ENCODE data around the gene ITSN2.
"Not testable (repeated sequence)": the region's sequence is repeated elsewhere in the genome, so short reads cannot be mapped to it uniquely, and the experiment has no call there.

ITSN2 gene

GRCh38 chr2:24206714-24207113 lies 153.6 kb downstream of the ITSN2 start:
- Histone ChIP-seq H3K9me3 (ENCODE audit: insufficient read depth, low read depth, low read length) (no peaks in the 10 kb centered on the region), H3K27ac (ENCODE audit: low read length) (no peak overlapping the region), H3K9ac (ENCODE audit: low read depth, low read length) (no peak overlapping the region), H3K4me3 (ENCODE audit: low read length) (no peak overlapping the region), H3K36me3 (ENCODE audit: insufficient read depth, low read depth, low read length) (no peaks in the 10 kb centered on the region), H3K27me3 (ENCODE audit: insufficient read depth, low read length) (no peaks in the 10 kb centered on the region), H3K4me1 (ENCODE audit: insufficient read depth, low read length) (no peaks in the 10 kb centered on the region)

- H3K27me3 ChIP-seq (ENCODE audit: insufficient read depth, low read length) = no peaks in the 10 kb centered on the region
- H3K4me3 ChIP-seq (ENCODE audit: low read length) = no peak overlapping the region
- no peak overlapping the region for H3K9ac ChIP-seq (ENCODE audit: low read depth, low read length)
- no peaks in the 10 kb centered on the region for H3K36me3 ChIP-seq (ENCODE audit: insufficient read depth, low read depth, low read length)
- no peak overlapping the region for H3K27ac ChIP-seq (ENCODE audit: low read length)
- no peaks in the 10 kb centered on the region for H3K9me3 ChIP-seq (ENCODE audit: insufficient read depth, low read depth, low read length)
- H3K4me1 ChIP-seq (ENCODE audit: insufficient read depth, low read length) = no peaks in the 10 kb centered on the region
These were observed 154.1 kb downstream of the ITSN2 start for GRCh38 chr2:24206242-24206641.

- no peak overlapping the region for H3K9ac ChIP-seq (ENCODE audit: low read depth, low read length)
- no peaks in the 10 kb centered on the region for H3K36me3 ChIP-seq (ENCODE audit: insufficient read depth, low read depth, low read length)
- H3K27ac ChIP-seq (ENCODE audit: low read length) = no peak overlapping the region
These were observed 155.2 kb downstream of the ITSN2 start for GRCh38 chr2:24205131-24205530.

GRCh38 chr2:24204505-24204904 lies 155.8 kb downstream of the ITSN2 start:
- H3K36me3 ChIP-seq (ENCODE audit: insufficient read depth, low read depth, low read length) = no peaks in the 10 kb centered on the region
- H3K9ac ChIP-seq (ENCODE audit: low read depth, low read length) = no peak overlapping the region

More at GRCh38 chr2:24205131-24205530, 155.2 kb downstream of the ITSN2 start:
- Histone ChIP-seq H3K27me3 (ENCODE audit: insufficient read depth, low read length) (no peaks in the 10 kb centered on the region), H3K4me3 (ENCODE audit: low read length) (no peak overlapping the region), H3K4me1 (ENCODE audit: insufficient read depth, low read length) (no peaks in the 10 kb centered on the region), H3K9me3 (ENCODE audit: insufficient read depth, low read depth, low read length) (no peaks in the 10 kb centered on the region)

GRCh38 chr2:24203787-24204150 lies 156.6 kb downstream of the ITSN2 start:
- no peak overlapping the region for H3K9ac ChIP-seq (ENCODE audit: low read depth, low read length)
- no peaks in the 10 kb centered on the region for H3K4me1 ChIP-seq (ENCODE audit: insufficient read depth, low read length)
- no peaks in the 10 kb centered on the region for H3K27me3 ChIP-seq (ENCODE audit: insufficient read depth, low read length)
- no peaks in the 10 kb centered on the region for H3K9me3 ChIP-seq (ENCODE audit: insufficient read depth, low read depth, low read length)
- no peak overlapping the region for H3K27ac ChIP-seq (ENCODE audit: low read length)
- no peak overlapping the region for H3K4me3 ChIP-seq (ENCODE audit: low read length)
- no peaks in the 10 kb centered on the region for H3K36me3 ChIP-seq (ENCODE audit: insufficient read depth, low read depth, low read length)

More at GRCh38 chr2:24204505-24204904, 155.8 kb downstream of the ITSN2 start:
- no peaks in the 10 kb centered on the region for H3K9me3 ChIP-seq (ENCODE audit: insufficient read depth, low read depth, low read length)
- no peaks in the 10 kb centered on the region for H3K4me1 ChIP-seq (ENCODE audit: insufficient read depth, low read length)
- H3K4me3 ChIP-seq (ENCODE audit: low read length) = no peak overlapping the region
- H3K27me3 ChIP-seq (ENCODE audit: insufficient read depth, low read length) = no peaks in the 10 kb centered on the region
- no peak overlapping the region for H3K27ac ChIP-seq (ENCODE audit: low read length)

- H3K9me3 ChIP-seq (ENCODE audit: insufficient read depth, low read depth, low read length) = no peaks in the 10 kb centered on the region
- H3K27ac ChIP-seq (ENCODE audit: low read length) = no peak overlapping the region
These were observed 157.1 kb downstream of the ITSN2 start for GRCh38 chr2:24203029-24203786.

GRCh38 chr2:24200799-24201198 lies 159.5 kb downstream of the ITSN2 start:
- Histone ChIP-seq H3K9ac (ENCODE audit: low read depth, low read length) (no peak overlapping the region), H3K27ac (ENCODE audit: low read length) (no peak overlapping the region), H3K4me3 (ENCODE audit: low read length) (no peak overlapping the region), H3K4me1 (ENCODE audit: insufficient read depth, low read length) (no peaks in the 10 kb centered on the region), H3K36me3 (ENCODE audit: insufficient read depth, low read depth, low read length) (no peaks in the 10 kb centered on the region), H3K9me3 (ENCODE audit: insufficient read depth, low read depth, low read length) (no peaks in the 10 kb centered on the region), H3K27me3 (ENCODE audit: insufficient read depth, low read length) (no peaks in the 10 kb centered on the region)

More at GRCh38 chr2:24203029-24203786, 157.1 kb downstream of the ITSN2 start:
- Histone ChIP-seq H3K9ac (ENCODE audit: low read depth, low read length) (no peak overlapping the region), H3K36me3 (ENCODE audit: insufficient read depth, low read depth, low read length) (no peaks in the 10 kb centered on the region), H3K4me1 (ENCODE audit: insufficient read depth, low read length) (no peaks in the 10 kb centered on the region), H3K27me3 (ENCODE audit: insufficient read depth, low read length) (no peaks in the 10 kb centered on the region), H3K4me3 (ENCODE audit: low read length) (no peak overlapping the region)

GRCh38 chr2:24199968-24200590 lies 160.3 kb downstream of the ITSN2 start:
- Histone ChIP-seq H3K27me3 (ENCODE audit: insufficient read depth, low read length) (no peaks in the 10 kb centered on the region), H3K27ac (ENCODE audit: low read length) (no peak overlapping the region), H3K4me1 (ENCODE audit: insufficient read depth, low read length) (no peaks in the 10 kb centered on the region), H3K4me3 (ENCODE audit: low read length) (no peak overlapping the region), H3K9ac (ENCODE audit: low read depth, low read length) (no peak overlapping the region), H3K36me3 (ENCODE audit: insufficient read depth, low read depth, low read length) (no peaks in the 10 kb centered on the region), H3K9me3 (ENCODE audit: insufficient read depth, low read depth, low read length) (no peaks in the 10 kb centered on the region)

GRCh38 chr2:24197213-24197612 lies 163.1 kb downstream of the ITSN2 start:
- not testable (repeated sequence) for H3K4me1 ChIP-seq (ENCODE audit: insufficient read depth, low read length); H3K9ac ChIP-seq (ENCODE audit: low read depth, low read length); H3K9me3 ChIP-seq (ENCODE audit: insufficient read depth, low read depth, low read length); H3K27ac ChIP-seq (ENCODE audit: low read length); H3K27me3 ChIP-seq (ENCODE audit: insufficient read depth, low read length); H3K36me3 ChIP-seq (ENCODE audit: insufficient read depth, low read depth, low read length); H3K4me3 ChIP-seq (ENCODE audit: low read length)

- Histone ChIP-seq H3K36me3 (ENCODE audit: insufficient read depth, low read depth, low read length) (no peaks in the 10 kb centered on the region), H3K27ac (ENCODE audit: low read length) (no peak overlapping the region), H3K9ac (ENCODE audit: low read depth, low read length) (no peak overlapping the region), H3K4me1 (ENCODE audit: insufficient read depth, low read length) (no peaks in the 10 kb centered on the region), H3K9me3 (ENCODE audit: insufficient read depth, low read depth, low read length) (no peaks in the 10 kb centered on the region), H3K4me3 (ENCODE audit: low read length) (no peak overlapping the region), H3K27me3 (ENCODE audit: insufficient read depth, low read length) (peaks cover 5% of the 10 kb centered on the region; the same call in 1 of the 2 replicates)
These were observed 168.5 kb downstream of the ITSN2 start for GRCh38 chr2:24191848-24192247.

GRCh38 chr2:24191156-24191555 lies 169.2 kb downstream of the ITSN2 start:
- H3K9me3 ChIP-seq (ENCODE audit: insufficient read depth, low read depth, low read length) = no peaks in the 10 kb centered on the region
- H3K27ac ChIP-seq (ENCODE audit: low read length) = no peak overlapping the region
- peaks cover 5% of the 10 kb centered on the region; the same call in 1 of the 2 replicates for H3K27me3 ChIP-seq (ENCODE audit: insufficient read depth, low read length)
- H3K4me3 ChIP-seq (ENCODE audit: low read length) = no peak overlapping the region
- no peak overlapping the region for H3K9ac ChIP-seq (ENCODE audit: low read depth, low read length)
- no peaks in the 10 kb centered on the region for H3K4me1 ChIP-seq (ENCODE audit: insufficient read depth, low read length)
- H3K36me3 ChIP-seq (ENCODE audit: insufficient read depth, low read depth, low read length) = no peaks in the 10 kb centered on the region

- H3K4me1 ChIP-seq (ENCODE audit: insufficient read depth, low read length) = no peaks in the 10 kb centered on the region
- no peak overlapping the region for H3K4me3 ChIP-seq (ENCODE audit: low read length)
- no peaks in the 10 kb centered on the region for H3K9me3 ChIP-seq (ENCODE audit: insufficient read depth, low read depth, low read length)
- peaks cover 5% of the 10 kb centered on the region; the same call in 1 of the 2 replicates for H3K27me3 ChIP-seq (ENCODE audit: insufficient read depth, low read length)
- H3K27ac ChIP-seq (ENCODE audit: low read length) = no peak overlapping the region
- H3K9ac ChIP-seq (ENCODE audit: low read depth, low read length) = no peak overlapping the region
- H3K36me3 ChIP-seq (ENCODE audit: insufficient read depth, low read depth, low read length) = no peaks in the 10 kb centered on the region
These were observed 169.8 kb downstream of the ITSN2 start for GRCh38 chr2:24190503-24190902.

All from iPS-20b (cell line).